Body of pancreas (tissue), 4 donors: Measurements from ENCODE around the gene GPR176. TPM values are rescaled to one million over a fixed set of nuclear protein-coding genes. Genes with fewer than 3 reads are reported as not detected.

ENCODE experiments used
- ATAC-seq: fragments of 150-250 bp; one replicate; pipeline ENCODE4 v1.9.1; 2016
- DNase-seq, 4 donors: peaks; one replicate each; pipeline ENCODE4 v3.0.0-alpha.2; 2019
- H3K27ac ChIP-seq, 4 donors: fragments of 200-600 bp; sonication (generic); 1 replicate in 3 of 4; 2 replicates in 1 of 4; pipeline versions ENCODE4 v1.5.1 to v1.6.1; 2016 to 2019; ENCODE audit warnings: mild to moderate bottlenecking in 1 of 4, mixed read lengths in 1 of 4, moderate library complexity in 1 of 4
- H3K27me3 ChIP-seq, 2 donors: fragments of 200-600 bp; sonication (generic); one replicate each; pipeline ENCODE4 v1.6.0; 2016; ENCODE audit warnings: mild to moderate bottlenecking in 1 of 2
- H3K36me3 ChIP-seq, 2 donors: fragments of 200-600 bp; sonication (generic); replicated peaks in 1 of 2; 2 replicates each; pipeline ENCODE4 v1.5.1; 2016; ENCODE audit warnings: low read depth in 2 of 2; ENCODE audit not compliant: insufficient read depth in 1 of 2
- H3K4me1 ChIP-seq: fragments of 200-600 bp; sonication (generic); one replicate; pipeline ENCODE4 v1.6.0; 2016
- H3K4me3 ChIP-seq, 2 donors: fragments of 200-600 bp; sonication (generic); 1 replicate in 1 of 2; 2 replicates in 1 of 2; pipeline ENCODE4 v1.5.1; 2016 to 2019
- H3K9me3 ChIP-seq, 3 donors: fragments of 200-600 bp; sonication (generic); 1 replicate in 2 of 3; 2 replicates in 1 of 3; pipeline ENCODE4 v1.5.1; 2016
- POLR2A ChIP-seq, 3 donors: fragments of 450-650 bp; IDR thresholded peaks; one replicate each; pipeline ENCODE4 v1.6.1; 2016; ENCODE audit warnings: antibody characterized with exemption in 3 of 3, mild to moderate bottlenecking in 2 of 3
- WGBS, 2 donors: methylation state at CpG; one replicate each; pipeline ENCODE4 v1.1.5; 2017; 5-methylcytosine and 5-hydroxymethylcytosine counted together
- intact Hi-C: fragments of 100-400 bp; cut with DNase I; formaldehyde crosslinking; loops from one replicate; pipeline ENCODE4 v1.15.1; 2023
- total RNA-seq, 2 donors: library from RNA; depleted of rRNA; stranded (reverse); fragments of >200 nt; gene quantifications; one replicate each; pipeline ENCODE4 v1.1.0, GENCODE V29; 2016
- TF ChIP-seq, protein P1 (sequence below), 7 experiments: fragments of 450-650 bp in 4 of 7; fragments of 200-600 bp in 3 of 7; sonication (generic) in 3 of 7; IDR thresholded peaks; one replicate each; pipeline ENCODE4 v1.5.1; 2016 to 2019; ENCODE audit warnings: antibody characterized with exemption in 7 of 7

The GPR176 gene
- total RNA-seq, 2 donors from 2014 or later, result 4.7 TPM; not detected in 1

- Histone ChIP-seq H3K27me3 (no peaks in the 10 kb centered on the region), H3K27ac (no peak overlapping the region), H3K9me3 (no peaks in the 10 kb centered on the region), H3K4me3 (no peak overlapping the region), H3K4me1 (no peaks in the 10 kb centered on the region), H3K36me3 (peaks cover 9 to 11% of the 10 kb centered on the region in 2 donors)
- DNase-seq, result peak in 1 of 4 donors; percentile 6
- 78 to 85% methylated on average over 4 of the region's 4 CpGs for WGBS, 2 donors
- TF ChIP-seq, protein P1, sequence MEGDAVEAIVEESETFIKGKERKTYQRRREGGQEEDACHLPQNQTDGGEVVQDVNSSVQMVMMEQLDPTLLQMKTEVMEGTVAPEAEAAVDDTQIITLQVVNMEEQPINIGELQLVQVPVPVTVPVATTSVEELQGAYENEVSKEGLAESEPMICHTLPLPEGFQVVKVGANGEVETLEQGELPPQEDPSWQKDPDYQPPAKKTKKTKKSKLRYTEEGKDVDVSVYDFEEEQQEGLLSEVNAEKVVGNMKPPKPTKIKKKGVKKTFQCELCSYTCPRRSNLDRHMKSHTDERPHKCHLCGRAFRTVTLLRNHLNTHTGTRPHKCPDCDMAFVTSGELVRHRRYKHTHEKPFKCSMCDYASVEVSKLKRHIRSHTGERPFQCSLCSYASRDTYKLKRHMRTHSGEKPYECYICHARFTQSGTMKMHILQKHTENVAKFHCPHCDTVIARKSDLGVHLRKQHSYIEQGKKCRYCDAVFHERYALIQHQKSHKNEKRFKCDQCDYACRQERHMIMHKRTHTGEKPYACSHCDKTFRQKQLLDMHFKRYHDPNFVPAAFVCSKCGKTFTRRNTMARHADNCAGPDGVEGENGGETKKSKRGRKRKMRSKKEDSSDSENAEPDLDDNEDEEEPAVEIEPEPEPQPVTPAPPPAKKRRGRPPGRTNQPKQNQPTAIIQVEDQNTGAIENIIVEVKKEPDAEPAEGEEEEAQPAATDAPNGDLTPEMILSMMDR (IDR thresholded peaks at IDR 0.05), result no peak
- no peak for TF ChIP-seq POLR2A (IDR thresholded peaks at IDR 0.05)
- peak; percentile 60 for ATAC-seq
- intact Hi-C loops, result no loop called here
Measured at GRCh38 chr15:39944726-39945125, 24.7 kb upstream of the GPR176 start.

DNA sequence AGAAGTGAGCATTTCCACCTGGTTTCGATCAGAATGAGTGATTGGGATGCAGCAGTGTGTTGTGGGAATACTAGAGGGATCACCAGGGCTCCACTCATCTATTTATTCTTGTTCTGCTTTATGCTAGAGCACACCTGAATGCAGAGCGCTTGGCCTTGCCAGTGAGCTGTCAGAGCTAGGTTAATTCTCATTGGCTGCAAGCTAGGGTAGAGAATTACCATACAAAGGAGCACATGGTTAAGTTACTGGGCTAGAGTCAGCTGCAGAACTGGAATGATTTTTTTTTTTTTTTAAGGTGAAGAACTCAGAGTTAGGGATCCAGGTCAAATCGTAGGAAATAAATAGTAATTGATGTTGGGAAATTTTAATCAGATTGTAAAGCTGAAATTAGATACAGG, 22.7 kb upstream of the GPR176 start:
- 86 to 91% methylated on average over 3 of the region's 3 CpGs for WGBS, 2 donors
- H3K36me3 ChIP-seq, result peaks cover 9 to 11% of the 10 kb centered on the region in 2 donors
- H3K4me1 ChIP-seq, result no peaks in the 10 kb centered on the region
- H3K27ac ChIP-seq, result no peak overlapping the region
- intact Hi-C loops, result no loop called here
- no peaks in the 10 kb centered on the region for H3K27me3 ChIP-seq
- DNase-seq (no peak), ATAC-seq (no peak)
- no peak overlapping the region for H3K4me3 ChIP-seq
- no peaks in the 10 kb centered on the region for H3K9me3 ChIP-seq
- TF ChIP-seq, protein P1 (IDR thresholded peaks at IDR 0.05), result no peak
- no peak for TF ChIP-seq POLR2A (IDR thresholded peaks at IDR 0.05)

DNA sequence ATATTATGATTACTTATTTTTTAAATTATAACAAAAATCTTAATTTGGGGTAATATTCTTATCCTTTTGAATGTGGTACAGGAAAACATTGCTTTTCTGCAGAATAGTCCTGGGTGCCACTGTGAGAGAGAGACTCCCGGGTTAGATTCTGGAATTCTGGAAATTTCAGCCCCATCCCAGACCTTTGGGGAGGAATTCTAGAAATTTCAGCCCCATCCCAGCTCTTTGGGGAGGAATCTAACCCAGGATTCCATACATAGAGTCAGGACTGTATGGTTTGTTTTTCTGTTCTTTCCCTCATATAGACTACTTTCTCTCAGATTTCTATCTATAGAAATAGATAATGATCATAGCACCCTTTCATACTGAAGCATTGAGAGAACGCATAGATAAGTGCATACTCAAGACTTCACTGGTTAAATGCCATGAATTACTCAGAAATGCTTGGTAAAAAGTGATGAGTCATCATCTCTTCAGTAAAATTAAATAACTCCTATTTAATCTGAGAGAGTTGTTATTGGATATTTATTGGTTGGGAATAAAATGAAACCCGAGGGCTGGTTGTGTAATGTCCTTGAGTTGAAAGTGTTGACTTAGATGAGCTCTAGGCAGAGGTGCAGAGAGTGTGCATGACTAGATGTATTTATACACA, 22.2 kb upstream of the GPR176 start:
- Histone ChIP-seq H3K4me3 (no peak overlapping the region), H3K27me3 (no peaks in the 10 kb centered on the region), H3K27ac (no peak overlapping the region), H3K4me1 (no peaks in the 10 kb centered on the region), H3K9me3 (no peaks in the 10 kb centered on the region), H3K36me3 (peaks cover 9 to 11% of the 10 kb centered on the region in 2 donors)
- 86 to 89% methylated on average over 3 of the region's 3 CpGs for WGBS, 2 donors
- ATAC-seq (no peak), DNase-seq (no peak)
- intact Hi-C loops, result no loop called here
- no peak for TF ChIP-seq POLR2A (IDR thresholded peaks at IDR 0.05)
- TF ChIP-seq, protein P1 (IDR thresholded peaks at IDR 0.05), result no peak

GRCh38 chr15:39939487-39940452, 19.7 kb upstream of the GPR176 start:
- no peak for ATAC-seq
- no peak for DNase-seq
- TF ChIP-seq, protein P1 (IDR thresholded peaks at IDR 0.05), result no peak
- H3K4me1 ChIP-seq, result peaks cover 17% of the 10 kb centered on the region
- no peak overlapping the region for H3K27ac ChIP-seq
- H3K27me3 ChIP-seq, result no peaks in the 10 kb centered on the region
- WGBS, 2 donors, result 84 to 85% methylated on average over 6 of the region's 6 CpGs
- intact Hi-C loops, result no loop called here
- no peaks in the 10 kb centered on the region for H3K9me3 ChIP-seq
- H3K4me3 ChIP-seq, result no peak overlapping the region
- peaks cover 3 to 9% of the 10 kb centered on the region in 2 donors for H3K36me3 ChIP-seq
